Endothelial cell of umbilical vein (primary cell): ENCODE data around the gene CXCL14. TPM values are rescaled to one million over a fixed set of nuclear protein-coding genes. Genes with fewer than 3 reads are reported as not detected.

ENCODE experiments used
- BruUV-seq: library from RNA; stranded (reverse); fragments of 400-500 nt; replicated peaks from 2 replicates; lab custom pipeline; 2021; lab: Mats Ljungman, UMichigan
- CTCF ChIA-PET: fragments of 300-600, 350-600 bp; sonication (Branson Sonifier 250); formaldehyde crosslinking; loops from one replicate; lab custom pipeline; 2021; ENCODE audit warnings: antibody characterized with exemption, inconsistent platforms; lab: Charles Lee
- POLR2A ChIA-PET: fragments of 300-600, 350-600 bp; sonication (Branson Sonifier 250); formaldehyde crosslinking; loops from one replicate; lab custom pipeline; 2021; ENCODE audit warnings: antibody characterized with exemption, inconsistent platforms; lab: Charles Lee
- DNase-seq: peaks from one replicate; pipeline ENCODE4 v3.0.0-alpha.2; 2011; ENCODE audit warnings: low read depth, low spot score
- FAIRE-seq: peaks from 2 replicates; lab custom pipeline; 2011; peaks lifted over from hg19 to GRCh38; lab: Jason Lieb, UNC
- H2AFZ ChIP-seq: 2 replicates; pipeline ENCODE4 v1.6.0; 2012; ENCODE audit warnings: low read depth, low read length, control low read depth, inconsistent platforms
- H3K27ac ChIP-seq: 2 replicates; pipeline ENCODE4 v1.5.1; 2011; ENCODE audit warnings: low read depth, mild to moderate bottlenecking, control low read depth, low read length, moderate library complexity; ENCODE audit not compliant: insufficient read depth
- H3K27me3 ChIP-seq, 2 experiments: 2 replicates each; pipeline versions ENCODE4 v1.6.0 to v1.6.1; 2011; ENCODE audit warnings: low read length in 2 of 2, mixed read lengths in 1 of 2; ENCODE audit not compliant: control insufficient read depth in 2 of 2, insufficient read depth in 2 of 2
- H3K36me3 ChIP-seq, 2 experiments: 2 replicates in 1 of 2; 3 replicates in 1 of 2; pipeline ENCODE4 v1.5.1; 2011; ENCODE audit warnings: low read length in 2 of 2, mild to moderate bottlenecking in 1 of 2, moderate library complexity in 1 of 2; ENCODE audit not compliant: control insufficient read depth in 2 of 2, insufficient read depth in 2 of 2; ENCODE audit errors: extremely low read depth in 1 of 2
- H3K4me1 ChIP-seq: 3 replicates; pipeline ENCODE4 v1.5.1; 2011; ENCODE audit warnings: mild to moderate bottlenecking, low read length; ENCODE audit not compliant: control insufficient read depth, insufficient read depth; ENCODE audit errors: extremely low read depth
- H3K4me2 ChIP-seq: 2 replicates; pipeline ENCODE4 v1.6.1; 2011; ENCODE audit warnings: low read length, control low read depth, mixed read lengths; ENCODE audit not compliant: insufficient read depth
- H3K4me3 ChIP-seq, 3 experiments: fragments of 200-600 bp in 1 of 3; sonication (generic), shearing (Covaris generic) in 1 of 3; replicated peaks in 1 of 3; 2 replicates each; pipeline ENCODE4 v1.5.1; 2011 to 2016; ENCODE audit warnings: control low read depth in 3 of 3, low read length in 3 of 3, mild to moderate bottlenecking in 2 of 3, inconsistent platforms in 1 of 3, low read depth in 1 of 3, moderate library complexity in 1 of 3; ENCODE audit not compliant: insufficient read depth in 1 of 3
- H3K79me2 ChIP-seq: 2 replicates; pipeline ENCODE4 v1.6.0; 2012; ENCODE audit warnings: low read length, inconsistent platforms; ENCODE audit not compliant: control insufficient read depth, insufficient read depth
- H3K9ac ChIP-seq: replicated peaks from 2 replicates; pipeline ENCODE3; 2011; ENCODE audit warnings: low read length, control low read depth; ENCODE audit not compliant: insufficient read depth; ENCODE audit errors: extremely low read depth
- H3K9me1 ChIP-seq: replicated peaks from 3 replicates; pipeline ENCODE4 v1.6.0; 2011; ENCODE audit warnings: mild to moderate bottlenecking, low read length; ENCODE audit not compliant: control insufficient read depth, insufficient read depth; ENCODE audit errors: extremely low read depth
- H3K9me3 ChIP-seq: replicated peaks from 2 replicates; pipeline ENCODE4 v1.5.1; 2012; ENCODE audit warnings: low read length, inconsistent platforms; ENCODE audit not compliant: control insufficient read depth, insufficient read depth
- H4K20me1 ChIP-seq: replicated peaks from 2 replicates; pipeline ENCODE3; 2011; ENCODE audit warnings: mild to moderate bottlenecking, low read length; ENCODE audit not compliant: control insufficient read depth, insufficient read depth; ENCODE audit errors: extremely low read depth
- CTCF ChIP-seq, 2 donors: IDR thresholded peaks; 1 replicate in 1 of 2; 2 replicates in 1 of 2; pipeline ENCODE4 v1.5.1; 2011; ENCODE audit warnings: low read length in 2 of 2, mild to moderate bottlenecking in 2 of 2, moderate library complexity in 2 of 2, control low read depth in 1 of 2, inconsistent platforms in 1 of 2, low read depth in 1 of 2; ENCODE audit not compliant: insufficient read depth in 1 of 2; ENCODE audit errors: extremely low read depth in 1 of 2
- EZH2 ChIP-seq: IDR thresholded peaks from 2 replicates; pipeline ENCODE4 v1.6.1; 2012; ENCODE audit warnings: borderline replicate concordance, low read depth, mild to moderate bottlenecking, moderate library complexity, low read length, inconsistent platforms; ENCODE audit not compliant: severe bottlenecking
- FOS ChIP-seq: IDR thresholded peaks from 2 replicates; pipeline ENCODE4 v1.6.1; 2011; ENCODE audit warnings: mild to moderate bottlenecking, low read length, moderate library complexity, borderline replicate concordance; ENCODE audit not compliant: insufficient read depth
- GATA2 ChIP-seq: IDR thresholded peaks from 2 replicates; pipeline ENCODE4 v1.7.0; 2011; ENCODE audit warnings: low read depth, mild to moderate bottlenecking, moderate library complexity, mixed read lengths, low read length; ENCODE audit not compliant: insufficient read length, insufficient read depth
- JUN ChIP-seq: IDR thresholded peaks from 2 replicates; pipeline ENCODE4 v1.6.1; 2011; ENCODE audit warnings: borderline replicate concordance, low read depth; ENCODE audit not compliant: insufficient read length, insufficient read depth
- MYC ChIP-seq: IDR thresholded peaks from one replicate; pipeline ENCODE4 v1.6.1; 2011; ENCODE audit warnings: mild to moderate bottlenecking, low read depth, low read length
- POLR2A ChIP-seq: IDR thresholded peaks from 2 replicates; pipeline ENCODE4 v1.6.1; 2012; ENCODE audit warnings: low read depth, mild to moderate bottlenecking, control low read depth, low read length
- POLR2AphosphoS5 ChIP-seq: IDR thresholded peaks from 2 replicates; pipeline ENCODE4 v1.6.1; 2012; ENCODE audit warnings: low read depth, mild to moderate bottlenecking, control low read depth, low read length, moderate library complexity; ENCODE audit not compliant: insufficient read depth
- dilution Hi-C: fragments of 300-500 bp; cut with MboI; formaldehyde crosslinking; loops from one replicate; pipeline ENCODE4 v1.15.0; 2019; ENCODE audit warnings: low sequenced_read_pairs; ENCODE audit not compliant: extremely low pct_ligation_motif_present
- intact Hi-C: fragments of 100-400 bp; cut with micrococcal nuclease; formaldehyde crosslinking; loops from one replicate; pipeline ENCODE4 v1.10.0; 2022
- polyA plus RNA-seq, 4 experiments: library from polyadenylated mRNA; depleted of rRNA in 3 of 4; stranded (reverse) in 3 of 4; unstranded in 1 of 4; fragments of >200 nt; gene quantifications; 2 replicates each; pipeline versions ENCODE4 v1.2.1 to v1.2.3, GENCODE V29; 2011 to 2012; ENCODE audit warnings: missing spikeins in 1 of 4
- total RNA-seq: library from RNA; stranded (reverse); gene quantifications from 2 replicates; pipeline ENCODE4 v1.2.3, GENCODE V29; 2021
- TF ChIP-seq, protein P1 (sequence below): IDR thresholded peaks from 2 replicates; pipeline ENCODE4 v1.6.1; 2011; ENCODE audit not compliant: insufficient read depth, insufficient read length

Gene CXCL14
- total and polyA plus RNA-seq, 2 donors (not counting 3 experiments of a cell fraction or from before 2014, with no cell fraction given) = not detected

DNA sequence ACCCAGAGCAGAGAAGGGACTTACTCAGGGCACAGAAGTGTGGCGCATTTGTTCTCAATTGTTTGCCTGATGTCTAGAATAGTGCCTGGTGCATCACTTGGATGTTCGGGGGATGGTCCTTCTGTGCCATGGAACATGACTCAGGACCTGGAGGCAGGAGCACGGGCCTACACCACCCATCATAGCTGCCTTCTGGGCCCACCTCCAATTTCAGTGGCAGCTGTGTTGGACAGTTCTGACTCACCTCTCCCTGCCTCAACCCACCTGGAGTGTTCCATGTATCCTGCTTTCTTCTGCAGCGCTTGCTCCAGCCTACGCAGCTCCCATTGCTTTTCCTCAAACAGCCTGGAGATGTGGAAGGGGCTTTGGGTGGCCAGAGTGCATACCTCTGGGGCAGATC is 12.5 kb upstream of the CXCL14 start:
- no peak overlapping the region for H3K4me2 ChIP-seq
- ChIA-PET CTCF (interaction anchor here (1.3 to 1.8 kb wide), 3 partner anchors 25 to 134 kb away, joined by 5 to 8 read pairs (median 5); no protein-coding TSS in a partner anchor), POLR2A (no interaction called here)
- no peaks in the 10 kb centered on the region for H3K79me2 ChIP-seq
- DNase-seq = no peak
- H3K9ac ChIP-seq = no peak overlapping the region
- dilution Hi-C loops (loop anchor here (25.0 kb wide), 1 partner anchor 246 kb away; the partner anchor contains the start of gene SLC25A48), intact Hi-C loops (no loop called here)
- no peaks in the 10 kb centered on the region for H3K36me3 ChIP-seq
- no peak overlapping the region for H3K27ac ChIP-seq
- H2AFZ ChIP-seq = no peak overlapping the region
- no peaks in the 10 kb centered on the region for H3K9me3 ChIP-seq
- no TSS peak for BruUV-seq
- no peak for FAIRE-seq
- H4K20me1 ChIP-seq = no peaks in the 10 kb centered on the region
- no peaks in the 10 kb centered on the region for H3K9me1 ChIP-seq
- H3K27me3 ChIP-seq = no peaks in the 10 kb centered on the region
- no peaks in the 10 kb centered on the region for H3K4me1 ChIP-seq
- TF ChIP-seq FOS = no peak
- TF ChIP-seq MYC = no peak
- no peak for TF ChIP-seq GATA2
- no peak for TF ChIP-seq EZH2
- no peak for TF ChIP-seq JUN
- TF ChIP-seq CTCF (IDR thresholded peaks at IDR 0.05; ENCODE audit: extremely low read depth in 1 of 2, insufficient read depth in 1 of 2, low read depth in 1 of 2, low read length in 2 of 2) = no peak
- no peak for TF ChIP-seq POLR2AphosphoS5
- no peak for TF ChIP-seq POLR2A
- TF ChIP-seq, protein P1, sequence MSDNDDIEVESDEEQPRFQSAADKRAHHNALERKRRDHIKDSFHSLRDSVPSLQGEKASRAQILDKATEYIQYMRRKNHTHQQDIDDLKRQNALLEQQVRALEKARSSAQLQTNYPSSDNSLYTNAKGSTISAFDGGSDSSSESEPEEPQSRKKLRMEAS = no peak
- no peak overlapping the region for H3K4me3 ChIP-seq
